ENCODE results near the gene MAP4. TPM values are rescaled to one million over a fixed set of nuclear protein-coding genes. Genes with fewer than 3 reads are reported as not detected.

Gene MAP4
- total RNA-seq, 4 donors from 2014 or later = 239 to 338 (median 284) TPM

DNA sequence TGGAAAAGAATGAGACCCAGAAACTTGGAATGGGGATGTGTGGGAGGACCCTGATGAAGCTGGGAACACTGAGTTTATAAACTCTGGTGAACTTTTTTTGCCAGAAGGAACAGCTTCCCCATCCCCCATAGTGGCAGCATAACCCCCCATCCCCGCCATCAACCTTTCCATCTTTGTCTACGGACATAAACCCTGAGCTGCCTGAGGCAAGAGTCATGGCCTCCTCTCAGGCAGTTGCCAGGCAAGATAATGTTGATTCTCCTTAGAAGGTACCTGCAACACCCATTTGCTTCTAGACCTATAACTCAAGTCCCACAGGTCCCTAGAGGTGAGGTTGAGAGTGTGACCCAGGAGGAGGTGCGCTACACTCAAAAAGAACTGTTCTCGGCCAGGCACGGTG is 11.5 kb downstream of the MAP4 start:
- intact Hi-C loops (cut with DNase I) = no loop called here
- H3K4me1 ChIP-seq = peaks cover 11 to 53% (median 21%) of the 10 kb centered on the region in 4 donors
- no peak for TF ChIP-seq POLR2AphosphoS5 (IDR thresholded peaks at IDR 0.05)
- no peak for TF ChIP-seq EP300 (IDR thresholded peaks at IDR 0.05)
- TF ChIP-seq, protein P1, sequence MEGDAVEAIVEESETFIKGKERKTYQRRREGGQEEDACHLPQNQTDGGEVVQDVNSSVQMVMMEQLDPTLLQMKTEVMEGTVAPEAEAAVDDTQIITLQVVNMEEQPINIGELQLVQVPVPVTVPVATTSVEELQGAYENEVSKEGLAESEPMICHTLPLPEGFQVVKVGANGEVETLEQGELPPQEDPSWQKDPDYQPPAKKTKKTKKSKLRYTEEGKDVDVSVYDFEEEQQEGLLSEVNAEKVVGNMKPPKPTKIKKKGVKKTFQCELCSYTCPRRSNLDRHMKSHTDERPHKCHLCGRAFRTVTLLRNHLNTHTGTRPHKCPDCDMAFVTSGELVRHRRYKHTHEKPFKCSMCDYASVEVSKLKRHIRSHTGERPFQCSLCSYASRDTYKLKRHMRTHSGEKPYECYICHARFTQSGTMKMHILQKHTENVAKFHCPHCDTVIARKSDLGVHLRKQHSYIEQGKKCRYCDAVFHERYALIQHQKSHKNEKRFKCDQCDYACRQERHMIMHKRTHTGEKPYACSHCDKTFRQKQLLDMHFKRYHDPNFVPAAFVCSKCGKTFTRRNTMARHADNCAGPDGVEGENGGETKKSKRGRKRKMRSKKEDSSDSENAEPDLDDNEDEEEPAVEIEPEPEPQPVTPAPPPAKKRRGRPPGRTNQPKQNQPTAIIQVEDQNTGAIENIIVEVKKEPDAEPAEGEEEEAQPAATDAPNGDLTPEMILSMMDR (IDR thresholded peaks at IDR 0.05) = no peak
- TF ChIP-seq POLR2A (IDR thresholded peaks at IDR 0.05; ENCODE audit: low read depth) = no peak
- no peak overlapping the region for H3K27ac ChIP-seq (replicated peaks in 1 of 4)
- no peaks in the 10 kb centered on the region for H3K9me3 ChIP-seq
- no peak overlapping the region for H3K4me3 ChIP-seq
- H3K27me3 ChIP-seq = no peaks in the 10 kb centered on the region
- 91% methylated on average over 5 of the region's 5 CpGs for WGBS
- peaks cover 0 to 13% (median 0%) of the 10 kb centered on the region in 4 donors for H3K36me3 ChIP-seq
- DNase-seq (ENCODE audit: extremely low spot score) = no peak

GRCh38 chr3:48002787-48003186 is 13.4 kb downstream of the MAP4 start:
- 95% methylated on average over 5 of the region's 5 CpGs for WGBS
- intact Hi-C loops (cut with DNase I) = no loop called here
- Histone ChIP-seq H3K9me3 (no peaks in the 10 kb centered on the region), H3K4me3 (no peak overlapping the region), H3K27ac (replicated peaks in 1 of 4) (no peak overlapping the region), H3K4me1 (peaks cover 21 to 59% (median 34%) of the 10 kb centered on the region in 4 donors), H3K36me3 (peaks cover 0 to 4% (median 0%) of the 10 kb centered on the region in 4 donors), H3K27me3 (no peaks in the 10 kb centered on the region)
- TF ChIP-seq POLR2AphosphoS5 (IDR thresholded peaks at IDR 0.05) (no peak), EP300 (IDR thresholded peaks at IDR 0.05) (no peak), POLR2A (IDR thresholded peaks at IDR 0.05; ENCODE audit: low read depth) (no peak)
- TF ChIP-seq, protein P1 (IDR thresholded peaks at IDR 0.05) = no peak
- no peak for DNase-seq (ENCODE audit: extremely low spot score)

- Histone ChIP-seq H3K9me3 (no peaks in the 10 kb centered on the region), H3K36me3 (peaks cover 0 to 4% (median 0%) of the 10 kb centered on the region in 4 donors), H3K4me3 (no peak overlapping the region), H3K27ac (replicated peaks in 1 of 4) (no peak overlapping the region), H3K4me1 (peaks cover 29 to 64% (median 39%) of the 10 kb centered on the region in 4 donors), H3K27me3 (no peaks in the 10 kb centered on the region)
- intact Hi-C loops (cut with DNase I) = no loop called here
- 93% methylated on average over 4 of the region's 4 CpGs for WGBS
- TF ChIP-seq POLR2A (IDR thresholded peaks at IDR 0.05; ENCODE audit: low read depth) = no peak
- TF ChIP-seq, protein P1 (IDR thresholded peaks at IDR 0.05) = no peak
- TF ChIP-seq EP300 (IDR thresholded peaks at IDR 0.05) = no peak
- no peak for TF ChIP-seq POLR2AphosphoS5 (IDR thresholded peaks at IDR 0.05)
- no peak for DNase-seq (ENCODE audit: extremely low spot score)
These were observed 14.2 kb downstream of the MAP4 start for GRCh38 chr3:48001991-48002390.

DNA sequence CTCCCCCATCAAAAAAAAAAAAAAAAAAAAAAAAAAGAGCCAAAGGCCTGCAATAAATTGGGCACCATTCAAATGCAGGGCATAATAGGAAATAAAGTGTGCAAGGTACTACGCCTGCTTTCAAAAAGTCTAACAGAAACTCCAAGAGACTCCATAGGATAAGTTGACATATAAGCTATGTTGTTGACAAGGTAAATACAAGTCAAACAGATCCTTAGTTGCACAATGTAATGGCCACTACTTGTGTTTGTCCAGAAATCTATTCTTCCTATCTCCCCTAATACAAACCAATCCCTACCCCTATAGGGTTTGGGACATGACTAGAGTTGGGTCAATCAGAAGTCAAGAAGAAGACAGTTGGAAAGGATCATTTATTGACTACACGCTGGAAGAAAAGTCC is 16.0 kb downstream of the MAP4 start:
- no peaks in the 10 kb centered on the region for H3K27me3 ChIP-seq
- DNase-seq (ENCODE audit: extremely low spot score) = no peak
- no peak overlapping the region for H3K27ac ChIP-seq (replicated peaks in 1 of 4)
- 82% methylated on average over 2 of the region's 2 CpGs for WGBS
- intact Hi-C loops (cut with DNase I) = no loop called here
- H3K9me3 ChIP-seq = no peaks in the 10 kb centered on the region
- no peak overlapping the region for H3K4me3 ChIP-seq
- H3K36me3 ChIP-seq = peaks cover 0 to 10% (median 5%) of the 10 kb centered on the region in 4 donors
- peaks cover 34 to 64% (median 47%) of the 10 kb centered on the region in 4 donors for H3K4me1 ChIP-seq
- TF ChIP-seq POLR2AphosphoS5 (IDR thresholded peaks at IDR 0.05) = no peak
- no peak for TF ChIP-seq EP300 (IDR thresholded peaks at IDR 0.05)
- TF ChIP-seq, protein P1 (IDR thresholded peaks at IDR 0.05) = no peak
- no peak for TF ChIP-seq POLR2A (IDR thresholded peaks at IDR 0.05; ENCODE audit: low read depth)

DNA sequence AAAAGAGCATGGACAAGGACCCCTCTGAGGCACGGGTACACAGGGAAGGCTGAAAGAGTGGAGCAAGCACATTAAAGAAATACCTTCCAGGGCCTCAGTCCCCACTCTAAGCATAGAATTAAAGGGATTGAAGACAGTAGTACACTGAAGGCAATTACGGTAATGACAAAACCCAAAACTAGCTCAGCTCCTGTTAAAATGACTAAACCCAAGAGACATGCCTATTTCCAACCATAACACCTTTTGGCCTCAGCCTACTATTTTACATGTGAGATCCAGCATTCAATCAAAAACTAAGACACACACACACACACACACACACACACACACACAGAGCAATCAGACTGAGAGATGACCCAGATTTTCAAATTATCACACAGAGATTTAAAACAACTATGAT is 19.8 kb downstream of the MAP4 start:
- Histone ChIP-seq H3K9me3 (no peaks in the 10 kb centered on the region), H3K27me3 (no peaks in the 10 kb centered on the region), H3K27ac (replicated peaks in 1 of 4) (no peak overlapping the region), H3K4me3 (no peak overlapping the region), H3K4me1 (peaks cover 29 to 53% (median 43%) of the 10 kb centered on the region in 4 donors), H3K36me3 (peaks cover 0 to 32% (median 9%) of the 10 kb centered on the region in 4 donors)
- intact Hi-C loops (cut with DNase I) = no loop called here
- WGBS = 96% methylated on average over 2 of the region's 2 CpGs
- TF ChIP-seq EP300 (IDR thresholded peaks at IDR 0.05) = no peak
- no peak for TF ChIP-seq POLR2A (IDR thresholded peaks at IDR 0.05; ENCODE audit: low read depth)
- DNase-seq (ENCODE audit: extremely low spot score) = no peak

All from esophagus muscularis mucosa (tissue), 4 donors.